Omental fat pad (tissue), 4 donors: ENCODE measurements around the gene LUZP2. TPM values are rescaled to one million over a fixed set of nuclear protein-coding genes. Genes with fewer than 3 reads are reported as not detected.

ENCODE experiments used
- ATAC-seq: fragments of 150-250 bp; one replicate; pipeline ENCODE4 v1.9.1; 2016; ENCODE audit warnings: mild to moderate bottlenecking, moderate library complexity; ENCODE audit not compliant: low FRiP score
- DNase-seq: peaks from one replicate; pipeline ENCODE4 v3.0.0-alpha.2; 2019; ENCODE audit warnings: low spot score
- CTCF ChIP-seq, 3 donors: fragments of 450-650 bp; IDR thresholded peaks; one replicate each; pipeline ENCODE4 v1.5.1; 2016 to 2017; ENCODE audit warnings: antibody characterized with exemption in 3 of 3, mild to moderate bottlenecking in 3 of 3, moderate library complexity in 2 of 3
- total RNA-seq, 4 donors: library from RNA; depleted of rRNA; stranded (reverse); fragments of >200 nt; gene quantifications; one replicate each; pipeline ENCODE4 v1.1.0, GENCODE V29; 2016

LUZP2 gene
- total RNA-seq, 4 donors from 2014 or later: 0.63 TPM; not detected in 3

GRCh38 chr11:24585192-24585591 is 88.3 kb downstream of the LUZP2 start:
- ATAC-seq (no peak), DNase-seq (no peak)
- no peak for TF ChIP-seq CTCF (IDR thresholded peaks at IDR 0.05)

GRCh38 chr11:24587635-24588034 is 90.8 kb downstream of the LUZP2 start:
- no peak for ATAC-seq
- DNase-seq: no peak
- no peak for TF ChIP-seq CTCF (IDR thresholded peaks at IDR 0.05)

GRCh38 chr11:24588081-24588480 is 91.2 kb downstream of the LUZP2 start:
- no peak for TF ChIP-seq CTCF (IDR thresholded peaks at IDR 0.05)
- ATAC-seq: no peak
- DNase-seq: no peak

- no peak for TF ChIP-seq CTCF (IDR thresholded peaks at IDR 0.05)
- no peak for ATAC-seq
These were observed 92.2 kb downstream of the LUZP2 start for GRCh38 chr11:24589064-24589463.

GRCh38 chr11:24591283-24591682 is 94.4 kb downstream of the LUZP2 start:
- no peak for TF ChIP-seq CTCF (IDR thresholded peaks at IDR 0.05)
- ATAC-seq (no peak), DNase-seq (no peak)

More at GRCh38 chr11:24589064-24589463, 92.2 kb downstream of the LUZP2 start:
- DNase-seq: no peak

GRCh38 chr11:24592360-24592759 is 95.5 kb downstream of the LUZP2 start:
- DNase-seq (no peak), ATAC-seq (no peak)
- no peak for TF ChIP-seq CTCF (IDR thresholded peaks at IDR 0.05)

- ATAC-seq (no peak), DNase-seq (no peak)
- no peak for TF ChIP-seq CTCF (IDR thresholded peaks at IDR 0.05)
These were observed 96.5 kb downstream of the LUZP2 start for GRCh38 chr11:24593332-24593731.
